ENCODE data around the gene LGALS8.

Gene LGALS8

DNA sequence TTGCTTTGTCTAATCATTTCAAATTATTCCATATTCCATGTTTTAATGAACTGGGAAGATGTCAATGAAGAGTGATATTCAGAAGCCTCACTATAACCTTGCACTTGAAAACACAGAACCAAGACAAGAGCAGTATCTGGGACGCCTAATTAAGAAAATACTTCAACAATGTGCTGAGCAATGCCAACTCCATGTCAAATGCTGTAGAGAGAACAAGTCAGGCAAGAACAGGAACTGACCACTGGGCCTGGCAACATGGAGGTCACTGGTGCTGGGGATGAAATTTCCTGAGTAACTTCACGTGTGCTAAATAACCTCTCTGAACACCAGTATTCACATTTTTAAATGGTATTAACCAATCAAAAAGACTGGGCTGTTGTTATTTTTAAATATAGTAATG, 57.7 kb downstream of the LGALS8 start:
- H3K36me3 ChIP-seq (ENCODE audit: control insufficient read depth, insufficient read depth, low read length) = peaks cover 28% of the 10 kb centered on the region
- no peak overlapping the region for H3K27ac ChIP-seq (ENCODE audit: insufficient read depth, low read depth, low read length, poor library complexity, severe bottlenecking)
- no peaks in the 10 kb centered on the region for H3K27me3 ChIP-seq (ENCODE audit: control insufficient read depth, insufficient read depth, low read length, poor library complexity, severe bottlenecking)
- WGBS, 2 experiments = 89 to 98% methylated on average over 1 to 2 of the region's 2 CpGs
- H3K9me3 ChIP-seq (ENCODE audit: control insufficient read depth, low read length) = no peaks in the 10 kb centered on the region
- H3K4me3 ChIP-seq (ENCODE audit: insufficient read depth, low read depth, low read length) = no peak overlapping the region
- H3K4me1 ChIP-seq (ENCODE audit: control insufficient read depth, insufficient read depth, low read length) = no peaks in the 10 kb centered on the region

DNA sequence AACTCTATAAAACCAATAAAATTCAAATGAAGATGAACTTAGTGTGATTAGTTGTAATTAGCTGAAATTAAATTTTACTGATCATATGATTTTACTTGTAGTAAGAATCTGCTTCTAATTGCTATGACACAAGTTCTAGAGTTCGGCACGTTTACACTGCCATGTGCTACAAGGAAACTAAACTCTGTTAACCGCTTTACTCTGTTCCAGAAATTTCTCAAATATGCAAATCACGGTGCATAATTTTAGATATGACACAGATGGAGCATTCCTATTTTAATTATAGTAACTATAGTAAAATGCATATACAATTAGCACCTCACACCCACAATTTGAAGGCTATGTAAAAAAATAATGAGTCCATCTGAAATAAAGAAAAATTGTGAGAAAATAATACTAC, 65.7 kb downstream of the LGALS8 start:
- Histone ChIP-seq H3K27ac (ENCODE audit: insufficient read depth, low read depth, low read length, poor library complexity, severe bottlenecking) (no peak overlapping the region), H3K27me3 (ENCODE audit: control insufficient read depth, insufficient read depth, low read length, poor library complexity, severe bottlenecking) (no peaks in the 10 kb centered on the region), H3K9me3 (ENCODE audit: control insufficient read depth, low read length) (no peaks in the 10 kb centered on the region), H3K4me1 (ENCODE audit: control insufficient read depth, insufficient read depth, low read length) (no peaks in the 10 kb centered on the region), H3K4me3 (ENCODE audit: insufficient read depth, low read depth, low read length) (no peak overlapping the region), H3K36me3 (ENCODE audit: control insufficient read depth, insufficient read depth, low read length) (peaks cover 30% of the 10 kb centered on the region)
- 95 to 99% methylated on average over 3 to 4 of the region's 4 CpGs for WGBS, 2 experiments

DNA sequence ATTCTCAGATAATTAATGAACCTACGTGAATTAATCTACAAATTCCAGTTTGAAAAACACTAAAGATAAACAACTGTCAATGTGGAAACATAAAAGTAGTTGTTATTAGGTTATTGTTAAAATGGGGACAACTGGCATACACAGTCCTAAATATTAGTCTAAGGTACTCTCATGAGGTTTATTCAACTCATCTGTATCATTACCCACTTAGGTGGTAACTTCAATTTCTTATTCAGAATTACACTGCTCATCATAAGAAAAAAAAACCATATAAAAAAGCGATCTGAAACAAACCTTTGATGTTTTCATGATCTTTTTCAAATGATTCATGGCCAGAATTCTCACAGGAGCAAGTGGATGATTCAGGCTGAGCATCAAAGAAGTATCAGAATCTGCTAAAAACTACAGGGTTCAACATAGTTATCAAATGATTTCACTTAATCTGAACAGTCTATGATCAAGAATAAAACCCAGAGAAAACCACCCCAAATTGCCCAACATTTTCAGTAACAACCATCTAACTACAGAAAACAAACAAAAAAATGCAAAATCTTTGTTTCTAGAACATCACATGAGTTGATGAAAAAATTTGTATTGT, 66.9 kb downstream of the LGALS8 start:
- Histone ChIP-seq H3K4me1 (ENCODE audit: control insufficient read depth, insufficient read depth, low read length) (no peaks in the 10 kb centered on the region), H3K4me3 (ENCODE audit: insufficient read depth, low read depth, low read length) (no peak overlapping the region), H3K9me3 (ENCODE audit: control insufficient read depth, low read length) (no peaks in the 10 kb centered on the region), H3K27ac (ENCODE audit: insufficient read depth, low read depth, low read length, poor library complexity, severe bottlenecking) (no peak overlapping the region), H3K27me3 (ENCODE audit: control insufficient read depth, insufficient read depth, low read length, poor library complexity, severe bottlenecking) (no peaks in the 10 kb centered on the region), H3K36me3 (ENCODE audit: control insufficient read depth, insufficient read depth, low read length) (peaks cover 24% of the 10 kb centered on the region)
- WGBS, 2 experiments = 92 to 94% methylated on average over 1 to 2 of the region's 2 CpGs

DNA sequence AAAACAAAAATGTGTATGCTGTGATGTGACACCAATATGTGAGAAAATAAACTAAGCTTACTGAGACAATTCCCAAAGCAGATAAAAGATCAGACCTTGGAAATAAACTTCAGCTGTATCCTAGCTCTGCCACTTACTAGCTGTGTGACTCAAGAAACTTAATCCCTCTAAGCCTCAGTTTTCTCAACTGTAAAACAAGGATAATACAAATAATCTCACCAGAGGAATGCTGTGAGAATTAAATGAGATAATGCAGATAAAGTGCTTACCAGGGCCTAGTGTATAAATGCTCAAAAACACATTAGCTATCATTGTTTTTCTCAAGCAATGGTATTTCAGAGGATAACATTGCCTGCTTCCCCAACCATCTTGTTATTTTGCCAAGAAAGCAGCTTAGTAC, 78.4 kb downstream of the LGALS8 start:
- no peaks in the 10 kb centered on the region for H3K4me1 ChIP-seq (ENCODE audit: control insufficient read depth, insufficient read depth, low read length)
- H3K9me3 ChIP-seq (ENCODE audit: control insufficient read depth, low read length) = no peaks in the 10 kb centered on the region
- H3K27ac ChIP-seq (ENCODE audit: insufficient read depth, low read depth, low read length, poor library complexity, severe bottlenecking) = no peak overlapping the region
- no peaks in the 10 kb centered on the region for H3K27me3 ChIP-seq (ENCODE audit: control insufficient read depth, insufficient read depth, low read length, poor library complexity, severe bottlenecking)
- H3K36me3 ChIP-seq (ENCODE audit: control insufficient read depth, insufficient read depth, low read length) = no peaks in the 10 kb centered on the region
- H3K4me3 ChIP-seq (ENCODE audit: insufficient read depth, low read depth, low read length) = no peak overlapping the region
